Lower leg skin (tissue), 4 donors: Measurements from ENCODE around the gene SOX5. TPM values are rescaled to one million over a fixed set of nuclear protein-coding genes. Genes with fewer than 3 reads are reported as not detected.

Experiments
- DNase-seq, 2 donors: peaks; one replicate each; pipeline ENCODE4 v3.0.0-alpha.2; 2019; ENCODE audit warnings: low spot score in 2 of 2
- H3K4me3 ChIP-seq: fragments of 200-600 bp; sonication (generic); 2 replicates; pipeline ENCODE4 v1.5.1; 2017; ENCODE audit warnings: mild to moderate bottlenecking, low read depth; ENCODE audit not compliant: poor library complexity, severe bottlenecking
- POLR2A ChIP-seq, 2 donors: fragments of 450-650 bp; IDR thresholded peaks; one replicate each; pipeline ENCODE4 v1.6.1; 2016 to 2017; ENCODE audit warnings: antibody characterized with exemption in 2 of 2, mild to moderate bottlenecking in 1 of 2, moderate library complexity in 1 of 2
- WGBS, 2 donors: methylation state at CpG; one replicate each; pipeline ENCODE4 v1.1.5; 2018; 5-methylcytosine and 5-hydroxymethylcytosine counted together
- intact Hi-C: fragments of 100-400 bp; cut with DNase I; formaldehyde crosslinking; loops from one replicate; pipeline ENCODE4 v1.15.0; 2023; ENCODE audit warnings: low total_unique reads
- total RNA-seq, 4 donors: library from RNA; depleted of rRNA; stranded (reverse); fragments of >200 nt; gene quantifications; one replicate each; pipeline ENCODE4 v1.1.0, GENCODE V29; 2016
- TF ChIP-seq, protein P1 (sequence below), 3 donors: fragments of 450-650 bp; IDR thresholded peaks; one replicate each; pipeline ENCODE4 v1.5.1; 2016; ENCODE audit warnings: antibody characterized with exemption in 3 of 3, mild to moderate bottlenecking in 3 of 3, moderate library complexity in 2 of 3

SOX5 gene
- 10 to 100 TPM; 23.7 to 59.7 (median 33.6) TPM for total RNA-seq

DNA sequence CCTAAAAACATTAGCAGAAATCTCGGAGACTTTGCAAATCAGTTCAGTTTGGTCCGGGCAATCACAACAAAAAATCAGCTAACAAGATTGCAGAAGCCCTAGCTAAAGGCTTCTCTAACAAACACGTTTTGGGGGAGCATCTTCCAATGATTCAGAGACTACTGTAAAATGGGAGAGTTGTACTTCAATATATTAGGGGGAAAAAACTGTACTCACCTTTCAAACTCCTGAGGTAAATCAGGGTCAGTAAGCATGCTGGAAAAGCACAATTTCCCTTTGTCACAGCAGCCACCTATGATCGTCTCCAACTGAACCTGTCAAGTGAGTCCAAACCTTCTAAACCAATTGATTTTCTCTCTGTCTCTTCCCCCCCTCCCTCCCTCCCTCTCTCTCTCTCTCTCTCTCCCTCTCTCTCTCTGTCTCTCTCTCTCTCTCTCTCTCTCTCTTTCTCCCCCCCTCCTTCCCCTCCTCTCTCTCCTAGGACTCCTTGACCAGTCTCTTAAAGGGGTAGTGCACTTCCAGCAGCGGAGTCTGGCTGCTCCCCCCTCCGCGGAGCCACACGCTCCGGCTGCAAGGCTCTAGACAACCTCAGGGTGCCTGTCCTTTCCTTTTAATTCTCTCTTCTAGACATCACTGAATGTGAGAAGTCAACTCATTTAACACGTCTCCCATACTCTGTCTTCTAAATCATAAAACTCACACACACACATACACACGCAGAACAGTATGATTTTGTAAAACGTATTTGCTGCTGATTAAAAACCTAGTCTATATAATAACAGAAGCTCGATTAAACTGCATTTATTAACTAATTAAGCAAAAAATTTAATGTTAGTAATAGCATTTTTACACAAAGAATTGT is at the start of gene SOX5:
SOX5 (minus strand) TSS at position 323 of the 862 bp plus-strand sequence; CDS start at position 254, 69 bp downstream.
- H3K4me3 ChIP-seq: peak within 1 kb of the TSS; percentile 1
- intact Hi-C loops: no loop called here
- DNase-seq: no peak
- TF ChIP-seq, protein P1, sequence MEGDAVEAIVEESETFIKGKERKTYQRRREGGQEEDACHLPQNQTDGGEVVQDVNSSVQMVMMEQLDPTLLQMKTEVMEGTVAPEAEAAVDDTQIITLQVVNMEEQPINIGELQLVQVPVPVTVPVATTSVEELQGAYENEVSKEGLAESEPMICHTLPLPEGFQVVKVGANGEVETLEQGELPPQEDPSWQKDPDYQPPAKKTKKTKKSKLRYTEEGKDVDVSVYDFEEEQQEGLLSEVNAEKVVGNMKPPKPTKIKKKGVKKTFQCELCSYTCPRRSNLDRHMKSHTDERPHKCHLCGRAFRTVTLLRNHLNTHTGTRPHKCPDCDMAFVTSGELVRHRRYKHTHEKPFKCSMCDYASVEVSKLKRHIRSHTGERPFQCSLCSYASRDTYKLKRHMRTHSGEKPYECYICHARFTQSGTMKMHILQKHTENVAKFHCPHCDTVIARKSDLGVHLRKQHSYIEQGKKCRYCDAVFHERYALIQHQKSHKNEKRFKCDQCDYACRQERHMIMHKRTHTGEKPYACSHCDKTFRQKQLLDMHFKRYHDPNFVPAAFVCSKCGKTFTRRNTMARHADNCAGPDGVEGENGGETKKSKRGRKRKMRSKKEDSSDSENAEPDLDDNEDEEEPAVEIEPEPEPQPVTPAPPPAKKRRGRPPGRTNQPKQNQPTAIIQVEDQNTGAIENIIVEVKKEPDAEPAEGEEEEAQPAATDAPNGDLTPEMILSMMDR (IDR thresholded peaks at IDR 0.05): no peak
- TF ChIP-seq POLR2A (IDR thresholded peaks at IDR 0.05): no peak
- WGBS, 2 donors: 30% methylated on average over 13 of the region's 13 CpGs

DNA sequence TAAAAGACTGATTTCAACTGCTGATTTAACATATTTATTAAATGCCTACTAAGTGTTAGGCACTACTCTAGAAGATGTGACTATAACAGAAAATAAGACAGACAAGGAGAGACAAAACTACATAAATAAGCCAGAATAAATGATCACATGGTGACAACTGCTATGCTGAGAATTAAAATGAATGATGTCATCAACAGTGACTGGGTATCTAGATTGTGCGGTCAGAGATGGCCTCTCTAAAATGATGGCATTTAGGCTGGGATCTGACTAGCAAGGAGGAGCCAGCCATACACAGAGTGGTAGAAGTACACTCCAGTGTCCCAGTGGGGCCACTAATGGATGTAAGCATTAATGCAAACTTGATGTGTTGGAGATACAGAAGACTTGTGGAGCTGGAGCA is 37.6 kb upstream of the SOX5 start:
- no peak overlapping the region for H3K4me3 ChIP-seq
- no peak for TF ChIP-seq POLR2A (IDR thresholded peaks at IDR 0.05)
- TF ChIP-seq, protein P1 (IDR thresholded peaks at IDR 0.05): no peak
- intact Hi-C loops: no loop called here
- no peak for DNase-seq
- 95% methylated on average over 1 of the region's 1 CpG for WGBS, 2 donors

GRCh38 chr12:23980826-23981225 is 31.4 kb upstream of the SOX5 start:
- no peak for DNase-seq
- no peak for TF ChIP-seq POLR2A (IDR thresholded peaks at IDR 0.05)
- TF ChIP-seq, protein P1 (IDR thresholded peaks at IDR 0.05): no peak
- H3K4me3 ChIP-seq: no peak overlapping the region
- intact Hi-C loops: no loop called here
- 89% methylated on average over 3 of the region's 3 CpGs for WGBS, 2 donors

DNA sequence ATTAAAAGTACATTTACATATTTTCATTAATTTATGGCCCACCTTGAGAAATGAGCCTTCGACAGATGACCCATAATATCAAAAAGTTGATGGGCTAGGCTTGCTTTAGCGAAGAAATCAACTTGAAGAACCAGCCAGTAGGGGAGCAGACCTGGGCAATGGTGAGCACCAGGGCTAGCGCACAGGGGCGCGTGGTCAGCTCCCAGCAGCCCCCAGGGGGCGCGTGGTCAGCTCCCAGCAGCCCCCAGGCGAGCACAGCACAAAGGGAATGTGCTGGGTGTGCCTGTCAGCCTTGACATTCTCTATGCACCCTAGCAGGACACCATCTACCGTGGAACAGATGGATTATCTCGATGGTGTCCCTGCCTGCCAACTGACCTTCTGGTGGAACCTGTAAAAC is 15.3 kb upstream of the SOX5 start:
- no peak overlapping the region for H3K4me3 ChIP-seq
- intact Hi-C loops: no loop called here
- TF ChIP-seq, protein P1 (IDR thresholded peaks at IDR 0.05): no peak
- TF ChIP-seq POLR2A (IDR thresholded peaks at IDR 0.05): no peak
- 78 to 95% methylated on average over 9 to 10 of the region's 10 CpGs for WGBS, 2 donors
- DNase-seq: no peak

DNA sequence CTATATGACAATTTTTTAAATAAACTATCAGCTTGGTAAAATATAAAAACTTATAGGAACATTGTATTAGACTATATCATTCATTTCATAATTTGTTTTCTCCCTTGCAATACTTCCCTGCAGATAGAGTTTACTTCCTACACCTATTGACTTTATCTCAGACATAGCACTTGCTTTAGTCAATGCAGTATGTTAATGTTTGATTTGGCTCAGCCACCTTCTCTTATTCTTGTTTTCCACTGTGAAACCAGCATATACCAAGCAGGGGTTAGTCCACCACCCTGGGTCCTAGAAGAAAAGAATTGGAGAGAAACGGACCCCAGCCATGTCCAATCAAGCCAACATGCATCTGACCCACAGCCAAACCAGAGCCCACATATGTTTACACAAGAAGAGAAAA is 10.4 kb upstream of the SOX5 start:
- 81 to 85% methylated on average over 1 of the region's 1 CpG for WGBS, 2 donors
- H3K4me3 ChIP-seq: no peak overlapping the region
- no peak for TF ChIP-seq POLR2A (IDR thresholded peaks at IDR 0.05)
- TF ChIP-seq, protein P1 (IDR thresholded peaks at IDR 0.05): no peak
- intact Hi-C loops: no loop called here
- DNase-seq: no peak
